ENCODE data around the gene HIBCH. TPM values are rescaled to one million over a fixed set of nuclear protein-coding genes. Genes with fewer than 3 reads are reported as not detected.

Gene HIBCH
- total RNA-seq, 1 donor from 2014 or later, result 16.3 TPM

DNA sequence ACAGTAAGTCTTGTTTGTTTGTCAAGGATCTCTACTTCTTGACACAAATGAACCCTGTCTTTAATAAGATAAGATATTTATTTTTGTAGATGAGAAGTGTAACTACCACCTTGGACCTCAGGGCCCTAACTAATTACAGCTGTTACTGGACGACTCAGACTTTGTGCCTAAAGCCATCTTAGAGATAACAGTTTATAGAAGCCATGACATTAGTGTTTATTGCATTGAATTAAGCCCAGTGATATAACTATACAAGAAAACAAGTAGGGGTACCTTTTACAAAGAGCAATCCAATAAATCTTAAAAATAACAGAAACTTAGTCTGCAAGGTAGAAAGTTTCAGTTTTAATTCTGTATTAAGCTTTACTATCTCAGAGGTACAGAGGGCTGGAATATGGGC, 119.0 kb downstream of the HIBCH start:
- Histone ChIP-seq H3K79me2 (ENCODE audit: insufficient read depth, low read length) (no peaks in the 10 kb centered on the region), H3K9ac (ENCODE audit: low read length) (no peak overlapping the region), H3K27ac (ENCODE audit: low read depth, low read length) (no peak overlapping the region), H2AFZ (ENCODE audit: low read depth, low read length) (no peak overlapping the region), H3K4me3 (ENCODE audit: insufficient read depth, low read depth, low read length) (no peak overlapping the region), H3K9me3 (ENCODE audit: insufficient read depth, low read depth, low read length) (no peaks in the 10 kb centered on the region), H3K4me2 (ENCODE audit: low read length) (no peak overlapping the region), H3K4me1 (ENCODE audit: insufficient read depth, low read length) (no peaks in the 10 kb centered on the region), H4K20me1 (ENCODE audit: insufficient read depth, low read length) (no peaks in the 10 kb centered on the region), H3K27me3 (ENCODE audit: insufficient read depth, low read length) (no peaks in the 10 kb centered on the region), H3K36me3 (ENCODE audit: insufficient read depth, low read length) (peaks cover 3% of the 10 kb centered on the region)
- TF ChIP-seq CTCF (IDR thresholded peaks at IDR 0.05; ENCODE audit: insufficient read depth, low read depth, low read length) (no peak), EZH2 (IDR thresholded peaks at IDR 0.05; ENCODE audit: insufficient read depth, low read length) (no peak)
- no peak overlapping the region for H3K27ac Mint-ChIP-seq (ENCODE audit: unreplicated experiment)
- H3K4me3 Mint-ChIP-seq (ENCODE audit: unreplicated experiment), result no peak overlapping the region
- H3K27me3 Mint-ChIP-seq (ENCODE audit: low read depth, unreplicated experiment), result no peaks in the 10 kb centered on the region
- H3K36me3 Mint-ChIP-seq (ENCODE audit: low read depth, unreplicated experiment), result peaks cover 10% of the 10 kb centered on the region
- FAIRE-seq (no peak), DNase-seq (ENCODE audit: low read depth) (no peak)
- no peaks in the 10 kb centered on the region for H3K9me3 Mint-ChIP-seq (ENCODE audit: unreplicated experiment)
- H3K4me1 Mint-ChIP-seq (ENCODE audit: low read depth, unreplicated experiment), result peaks cover 5% of the 10 kb centered on the region

DNA sequence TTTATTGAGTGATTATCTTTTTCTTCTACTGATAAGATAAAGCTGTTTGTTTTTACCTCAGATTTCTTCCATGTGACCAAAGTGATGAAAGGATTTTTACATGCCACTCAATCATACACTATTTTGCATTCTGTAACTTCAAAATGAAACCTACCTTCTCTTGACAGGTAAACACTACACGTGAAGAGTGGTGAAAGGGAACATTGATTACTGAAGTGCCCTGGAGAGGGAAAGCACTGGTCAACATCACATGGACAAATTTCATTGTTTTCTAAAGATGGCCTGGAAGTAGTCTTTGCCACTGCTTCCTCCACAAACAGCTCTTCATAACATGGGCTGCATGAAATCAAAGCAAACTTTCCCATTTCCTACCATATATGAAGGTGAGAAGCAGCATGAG, 120.1 kb downstream of the HIBCH start:
- H3K27ac Mint-ChIP-seq (ENCODE audit: unreplicated experiment), result no peak overlapping the region
- no peaks in the 10 kb centered on the region for H3K9me3 Mint-ChIP-seq (ENCODE audit: unreplicated experiment)
- FAIRE-seq (no peak), DNase-seq (ENCODE audit: low read depth) (no peak)
- Histone ChIP-seq H4K20me1 (ENCODE audit: insufficient read depth, low read length) (no peaks in the 10 kb centered on the region), H3K4me2 (ENCODE audit: low read length) (no peak overlapping the region), H3K27me3 (ENCODE audit: insufficient read depth, low read length) (no peaks in the 10 kb centered on the region), H3K36me3 (ENCODE audit: insufficient read depth, low read length) (peaks cover 3% of the 10 kb centered on the region), H2AFZ (ENCODE audit: low read depth, low read length) (no peak overlapping the region), H3K79me2 (ENCODE audit: insufficient read depth, low read length) (no peaks in the 10 kb centered on the region), H3K4me1 (ENCODE audit: insufficient read depth, low read length) (no peaks in the 10 kb centered on the region), H3K9ac (ENCODE audit: low read length) (no peak overlapping the region), H3K9me3 (ENCODE audit: insufficient read depth, low read depth, low read length) (no peaks in the 10 kb centered on the region), H3K27ac (ENCODE audit: low read depth, low read length) (no peak overlapping the region), H3K4me3 (ENCODE audit: insufficient read depth, low read depth, low read length) (no peak overlapping the region)
- H3K36me3 Mint-ChIP-seq (ENCODE audit: low read depth, unreplicated experiment), result peaks cover 10% of the 10 kb centered on the region
- no peaks in the 10 kb centered on the region for H3K27me3 Mint-ChIP-seq (ENCODE audit: low read depth, unreplicated experiment)
- H3K4me3 Mint-ChIP-seq (ENCODE audit: unreplicated experiment), result no peak overlapping the region
- H3K4me1 Mint-ChIP-seq (ENCODE audit: low read depth, unreplicated experiment), result peaks cover 9% of the 10 kb centered on the region
- TF ChIP-seq CTCF (IDR thresholded peaks at IDR 0.05; ENCODE audit: insufficient read depth, low read depth, low read length) (no peak), EZH2 (IDR thresholded peaks at IDR 0.05; ENCODE audit: insufficient read depth, low read length) (no peak)

- Histone ChIP-seq H3K4me2 (ENCODE audit: low read length) (no peak overlapping the region), H3K36me3 (ENCODE audit: insufficient read depth, low read length) (peaks cover 3% of the 10 kb centered on the region), H2AFZ (ENCODE audit: low read depth, low read length) (no peak overlapping the region), H3K9me3 (ENCODE audit: insufficient read depth, low read depth, low read length) (no peaks in the 10 kb centered on the region), H3K27ac (ENCODE audit: low read depth, low read length) (no peak overlapping the region), H3K79me2 (ENCODE audit: insufficient read depth, low read length) (no peaks in the 10 kb centered on the region), H4K20me1 (ENCODE audit: insufficient read depth, low read length) (no peaks in the 10 kb centered on the region), H3K4me3 (ENCODE audit: insufficient read depth, low read depth, low read length) (no peak overlapping the region), H3K9ac (ENCODE audit: low read length) (no peak overlapping the region), H3K4me1 (ENCODE audit: insufficient read depth, low read length) (no peaks in the 10 kb centered on the region), H3K27me3 (ENCODE audit: insufficient read depth, low read length) (no peaks in the 10 kb centered on the region)
- H3K36me3 Mint-ChIP-seq (ENCODE audit: low read depth, unreplicated experiment), result peaks cover 10% of the 10 kb centered on the region
- H3K27me3 Mint-ChIP-seq (ENCODE audit: low read depth, unreplicated experiment), result no peaks in the 10 kb centered on the region
- H3K27ac Mint-ChIP-seq (ENCODE audit: unreplicated experiment), result no peak overlapping the region
- no peaks in the 10 kb centered on the region for H3K9me3 Mint-ChIP-seq (ENCODE audit: unreplicated experiment)
- DNase-seq (ENCODE audit: low read depth) (no peak), FAIRE-seq (no peak)
- H3K4me1 Mint-ChIP-seq (ENCODE audit: low read depth, unreplicated experiment), result peaks cover 9% of the 10 kb centered on the region
- H3K4me3 Mint-ChIP-seq (ENCODE audit: unreplicated experiment), result no peak overlapping the region
- no peak for TF ChIP-seq EZH2 (IDR thresholded peaks at IDR 0.05; ENCODE audit: insufficient read depth, low read length)
- TF ChIP-seq CTCF (IDR thresholded peaks at IDR 0.05; ENCODE audit: insufficient read depth, low read depth, low read length), result no peak
These were observed 120.5 kb downstream of the HIBCH start for GRCh38 chr2:190199109-190199508.

Data from astrocyte (in vitro differentiated cells and primary cell).